GM10248 (cell line): ENCODE data around the gene CEP104.

ENCODE experiments used
- CTCF ChIA-PET: fragments of 300-600 bp; sonication (Branson Sonifier 250); formaldehyde crosslinking; extraction: SDS; loops from one replicate; lab custom pipeline; 2021; ENCODE audit warnings: antibody characterized with exemption; lab: Yijun Ruan, JAX
- POLR2A ChIA-PET: fragments of 350-650 bp; sonication (Branson Sonifier 250); formaldehyde crosslinking; extraction: SDS; loops from one replicate; lab custom pipeline; 2020; ENCODE audit warnings: antibody characterized with exemption; lab: Yijun Ruan, JAX
- DNase-seq: peaks from one replicate; pipeline ENCODE4 v3.0.0; 2012; ENCODE audit errors: extremely low spot score
- CTCF ChIP-seq: IDR thresholded peaks from 2 replicates; pipeline ENCODE4 v1.5.1; 2012; ENCODE audit warnings: mild to moderate bottlenecking, low read depth; ENCODE audit errors: extremely low read depth, missing control alignments, control extremely low read depth

CEP104 gene

GRCh38 chr1:3851292-3851691, 5.7 kb downstream of the CEP104 start:
- TF ChIP-seq CTCF, result no peak
- ChIA-PET CTCF (no interaction called here), POLR2A (no interaction called here)
- DNase-seq, result no peak

GRCh38 chr1:3850857-3851256, 6.2 kb downstream of the CEP104 start:
- no peak for DNase-seq
- no peak for TF ChIP-seq CTCF
- POLR2A ChIA-PET, result no interaction called here
- CTCF ChIA-PET, result no interaction called here

- CTCF ChIA-PET, result interaction anchor here (1.0 kb wide), 1 partner anchor 45 kb away, joined by 3 read pairs; no protein-coding TSS in a partner anchor
- DNase-seq, result no peak
- POLR2A ChIA-PET, result no interaction called here
- no peak for TF ChIP-seq CTCF
Observed at GRCh38 chr1:3847081-3847480, 9.9 kb downstream of the CEP104 start.

GRCh38 chr1:3846541-3846940, 10.5 kb downstream of the CEP104 start:
- no peak for TF ChIP-seq CTCF
- ChIA-PET POLR2A (no interaction called here), CTCF (no interaction called here)
- no peak for DNase-seq

GRCh38 chr1:3842912-3843311, 14.1 kb downstream of the CEP104 start:
- no peak for TF ChIP-seq CTCF
- ChIA-PET POLR2A (no interaction called here), CTCF (no interaction called here)
- DNase-seq, result no peak

- TF ChIP-seq CTCF, result no peak
- ChIA-PET POLR2A (no interaction called here), CTCF (no interaction called here)
- DNase-seq, result no peak
Observed at GRCh38 chr1:3841491-3841890, 15.5 kb downstream of the CEP104 start.

- POLR2A ChIA-PET, result no interaction called here
- CTCF ChIA-PET, result interaction anchor here (1.1 to 1.3 kb wide), 2 partner anchors 10 to 30 kb away, joined by 3 to 4 read pairs; no protein-coding TSS in a partner anchor
- TF ChIP-seq CTCF, result no peak
- no peak for DNase-seq
Observed at GRCh38 chr1:3838788-3839187, 18.2 kb downstream of the CEP104 start.
